A673 (cell line): ENCODE measurements around the gene SOX10. TPM values are rescaled to one million over a fixed set of nuclear protein-coding genes. Genes with fewer than 3 reads are reported as not detected.
A peak's percentile ranks its signal among the peaks of the same experiment; 100 is the strongest.

ENCODE experiments used
- BruUV-seq: library from RNA; stranded (reverse); fragments of 400-500 nt; replicated peaks from 2 replicates; lab custom pipeline; 2021; lab: Mats Ljungman, UMichigan
- CTCF ChIA-PET: fragments of 300-600 bp; sonication (Branson Sonifier 250); formaldehyde crosslinking; loops from one replicate; lab custom pipeline; 2022; ENCODE audit warnings: antibody characterized with exemption; lab: Charles Lee
- POLR2A ChIA-PET: fragments of 300-600 bp; sonication (Branson Sonifier 250); formaldehyde crosslinking; loops from one replicate; lab custom pipeline; 2022; ENCODE audit warnings: antibody characterized with exemption; ENCODE audit not compliant: low non-redundant PET; lab: Charles Lee
- DNase-seq: peaks from one replicate; pipeline ENCODE4 v3.0.0-alpha.2; 2015; ENCODE audit warnings: low spot score
- H3K27ac ChIP-seq: fragments of 200-600 bp; sonication (generic); 2 replicates; pipeline ENCODE4 v1.5.1; 2016; ENCODE audit warnings: mixed run types, low read depth, mild to moderate bottlenecking, mixed read lengths, antibody characterized with exemption, low read length; ENCODE audit not compliant: poor library complexity, severe bottlenecking
- H3K27me3 ChIP-seq: fragments of 200-600 bp; sonication (generic); replicated peaks from 2 replicates; pipeline ENCODE4 v1.6.1; 2017; ENCODE audit warnings: mixed run types, low read depth, mild to moderate bottlenecking, mixed read lengths, antibody characterized with exemption, low read length; ENCODE audit not compliant: insufficient read depth, poor library complexity
- H3K36me3 ChIP-seq: fragments of 200-600 bp; sonication (generic); 2 replicates; pipeline ENCODE4 v1.6.1; 2016; ENCODE audit warnings: mixed run types, mild to moderate bottlenecking, mixed read lengths, antibody characterized with exemption, low read length; ENCODE audit not compliant: insufficient read depth, poor library complexity, severe bottlenecking
- H3K4me1 ChIP-seq: fragments of 200-600 bp; sonication (generic); 2 replicates; pipeline ENCODE4 v1.6.1; 2017; ENCODE audit warnings: mixed run types, mild to moderate bottlenecking, mixed read lengths, antibody characterized with exemption, low read length; ENCODE audit not compliant: insufficient read depth, poor library complexity, severe bottlenecking
- H3K4me3 ChIP-seq: fragments of 200-600 bp; sonication (generic); 2 replicates; pipeline ENCODE4 v1.5.1; 2016; ENCODE audit warnings: low read depth, mixed run types, mild to moderate bottlenecking, mixed read lengths, low read length; ENCODE audit not compliant: poor library complexity, severe bottlenecking
- H3K9me3 ChIP-seq: fragments of 200-600 bp; sonication (generic); 2 replicates; pipeline ENCODE4 v1.6.1; 2016; ENCODE audit warnings: mixed run types, low read depth, mild to moderate bottlenecking, mixed read lengths, antibody characterized with exemption, low read length; ENCODE audit not compliant: poor library complexity, severe bottlenecking
- EZH2 ChIP-seq: fragments of 200-600 bp; sonication (generic); IDR thresholded peaks from 2 replicates; pipeline ENCODE4 v1.6.1; 2017; ENCODE audit warnings: borderline replicate concordance, low read depth, mild to moderate bottlenecking, mixed read lengths, antibody characterized with exemption, low read length; ENCODE audit not compliant: poor library complexity, severe bottlenecking
- intact Hi-C: fragments of 100-400 bp; cut with micrococcal nuclease; formaldehyde crosslinking; loops from one replicate; pipeline ENCODE4 v1.10.0; 2022; ENCODE audit not compliant: unreplicated experiment
- total RNA-seq: library from RNA; stranded (reverse); gene quantifications from 2 replicates; pipeline ENCODE4 v1.2.3, GENCODE V29; 2021
- TF ChIP-seq, protein P1 (sequence below): fragments of 300-800, 200-600 bp; sonication (generic); conservative IDR thresholded peaks from 2 replicates; pipeline ENCODE4 v1.5.1; 2017; ENCODE audit warnings: low read depth, mild to moderate bottlenecking, antibody characterized with exemption, low read length, moderate library complexity, mixed read lengths

SOX10 gene
- total RNA-seq, 1 experiment from 2014 or later: not detected

DNA sequence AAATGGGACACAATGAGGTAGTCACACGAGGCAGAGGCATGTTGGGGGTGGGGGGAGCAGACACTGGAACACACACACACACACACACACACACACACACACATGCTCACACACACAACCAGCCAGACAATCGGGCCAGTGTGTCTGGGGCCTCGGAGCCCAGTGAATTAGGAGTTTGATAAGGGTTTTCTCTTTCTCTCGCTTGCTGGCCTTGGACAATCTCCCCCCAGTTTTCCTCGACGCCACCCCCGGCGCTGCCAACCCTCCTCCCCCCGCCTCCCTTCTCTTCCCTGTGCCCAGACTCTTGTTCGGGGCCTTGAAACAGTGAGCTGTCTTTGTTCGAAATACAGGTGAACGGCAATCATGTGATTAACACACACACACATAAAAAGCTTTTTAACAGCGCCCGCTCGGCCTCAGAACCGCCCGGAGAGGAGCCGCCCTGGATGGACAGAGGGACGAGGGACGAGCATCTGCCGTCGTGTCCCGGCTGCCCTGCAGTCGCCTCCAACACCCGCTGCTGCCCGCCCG, 1.5 kb upstream of the SOX10 start:
- Histone ChIP-seq H3K36me3 (no peaks in the 10 kb centered on the region), H3K9me3 (no peaks in the 10 kb centered on the region), H3K27ac (no peak overlapping the region), H3K4me3 (no peak overlapping the region), H3K27me3 (no peaks in the 10 kb centered on the region), H3K4me1 (no peaks in the 10 kb centered on the region)
- intact Hi-C loops: no loop called here
- TF ChIP-seq EZH2: no peak
- TF ChIP-seq, protein P1, sequence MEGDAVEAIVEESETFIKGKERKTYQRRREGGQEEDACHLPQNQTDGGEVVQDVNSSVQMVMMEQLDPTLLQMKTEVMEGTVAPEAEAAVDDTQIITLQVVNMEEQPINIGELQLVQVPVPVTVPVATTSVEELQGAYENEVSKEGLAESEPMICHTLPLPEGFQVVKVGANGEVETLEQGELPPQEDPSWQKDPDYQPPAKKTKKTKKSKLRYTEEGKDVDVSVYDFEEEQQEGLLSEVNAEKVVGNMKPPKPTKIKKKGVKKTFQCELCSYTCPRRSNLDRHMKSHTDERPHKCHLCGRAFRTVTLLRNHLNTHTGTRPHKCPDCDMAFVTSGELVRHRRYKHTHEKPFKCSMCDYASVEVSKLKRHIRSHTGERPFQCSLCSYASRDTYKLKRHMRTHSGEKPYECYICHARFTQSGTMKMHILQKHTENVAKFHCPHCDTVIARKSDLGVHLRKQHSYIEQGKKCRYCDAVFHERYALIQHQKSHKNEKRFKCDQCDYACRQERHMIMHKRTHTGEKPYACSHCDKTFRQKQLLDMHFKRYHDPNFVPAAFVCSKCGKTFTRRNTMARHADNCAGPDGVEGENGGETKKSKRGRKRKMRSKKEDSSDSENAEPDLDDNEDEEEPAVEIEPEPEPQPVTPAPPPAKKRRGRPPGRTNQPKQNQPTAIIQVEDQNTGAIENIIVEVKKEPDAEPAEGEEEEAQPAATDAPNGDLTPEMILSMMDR: no peak
- DNase-seq: no peak
- no TSS peak for BruUV-seq
- ChIA-PET POLR2A (no interaction called here), CTCF (no interaction called here)

DNA sequence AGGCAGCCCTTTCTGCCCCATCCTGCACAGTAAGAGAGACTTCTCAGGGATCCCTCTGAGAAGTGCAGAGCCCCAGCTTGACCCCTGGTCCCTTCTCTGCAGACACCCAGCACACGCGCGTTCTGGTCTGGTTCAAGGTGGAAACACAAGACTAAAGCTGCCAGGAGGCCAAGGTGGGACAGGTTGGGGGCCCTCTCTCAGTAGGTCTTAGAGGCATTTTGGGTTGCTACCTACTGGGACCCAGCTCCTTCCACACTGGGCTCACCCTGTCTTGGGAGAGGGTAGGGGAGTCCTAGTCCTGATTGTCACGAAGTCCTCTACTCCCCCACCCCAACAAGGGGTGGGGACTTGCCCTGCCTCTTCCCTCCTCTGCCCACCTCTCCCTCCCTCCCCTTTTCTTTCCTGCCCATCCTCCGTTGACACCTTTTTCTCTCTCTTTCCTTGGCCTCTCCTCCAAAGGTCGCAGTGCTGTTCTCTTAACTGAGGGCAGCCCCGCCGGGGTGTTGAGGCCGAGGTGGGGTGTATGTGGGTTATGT, 763 bp upstream of the SOX10 start:
- intact Hi-C loops: no loop called here
- H3K4me3 ChIP-seq: no peak overlapping the region
- H3K27ac ChIP-seq: no peak overlapping the region
- no peaks in the 10 kb centered on the region for H3K4me1 ChIP-seq
- no peak for DNase-seq
- no peak for TF ChIP-seq EZH2
- H3K36me3 ChIP-seq: no peaks in the 10 kb centered on the region
- no TSS peak for BruUV-seq
- H3K9me3 ChIP-seq: no peaks in the 10 kb centered on the region
- CTCF ChIA-PET: no interaction called here
- H3K27me3 ChIP-seq: no peaks in the 10 kb centered on the region
- POLR2A ChIA-PET: no interaction called here

DNA sequence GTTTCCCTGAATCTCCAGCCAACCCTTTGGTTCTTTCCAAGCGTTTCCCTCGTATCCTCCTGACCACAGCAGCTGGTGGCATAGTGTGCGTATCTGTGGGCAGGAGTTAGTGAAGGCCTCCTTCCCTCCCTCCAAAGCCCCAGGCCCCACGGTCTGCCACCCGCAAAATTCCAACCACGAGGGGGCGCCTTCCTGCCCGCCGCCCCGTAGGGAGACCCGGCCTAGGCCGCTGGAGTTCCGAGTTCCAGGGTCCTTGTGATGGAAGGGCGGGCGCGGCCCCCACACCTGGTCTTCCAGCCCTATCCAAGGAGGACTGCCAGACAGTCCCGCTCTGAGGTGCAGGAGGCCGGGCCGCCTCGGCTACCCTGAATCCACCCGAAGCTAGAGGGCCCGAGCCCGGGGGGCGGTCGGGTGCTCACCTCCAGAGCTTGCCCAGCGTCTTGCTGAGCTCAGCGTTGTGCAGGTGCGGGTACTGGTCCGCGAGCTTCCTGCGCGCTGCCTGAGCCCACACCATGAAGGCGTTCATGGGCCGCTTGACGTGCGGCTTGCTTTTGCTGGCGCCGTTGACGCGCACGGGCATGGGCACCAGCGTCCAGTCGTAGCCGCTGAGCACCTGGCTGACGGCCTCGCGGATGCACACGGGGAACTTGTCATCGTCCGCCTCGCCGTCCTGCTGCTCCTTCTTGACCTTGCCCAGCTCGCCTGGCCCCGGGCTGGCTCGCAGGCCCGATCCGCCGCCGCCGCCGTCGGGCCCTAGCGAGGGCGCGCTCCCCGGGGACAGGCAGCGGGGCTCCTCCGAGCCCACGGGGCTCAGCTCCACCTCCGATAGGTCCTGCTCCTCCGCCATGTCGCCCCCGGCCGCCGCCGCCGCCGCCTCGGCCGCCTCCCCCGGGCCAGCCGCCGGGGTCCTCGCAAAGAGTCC, 1.2 kb downstream of the SOX10 start:
- Histone ChIP-seq H3K4me3 (no peak overlapping the region), H3K36me3 (no peaks in the 10 kb centered on the region), H3K9me3 (no peaks in the 10 kb centered on the region), H3K4me1 (no peaks in the 10 kb centered on the region), H3K27ac (no peak overlapping the region), H3K27me3 (no peaks in the 10 kb centered on the region)
- POLR2A ChIA-PET: no interaction called here
- no peak for TF ChIP-seq EZH2
- TF ChIP-seq, protein P1: peak; percentile 37
- no TSS peak for BruUV-seq
- intact Hi-C loops: no loop called here
- no peak for DNase-seq
- CTCF ChIA-PET: no interaction called here
